NCI-H2107 (cell line): ENCODE results near the gene SLC8A3.
A peak's percentile ranks its signal among the peaks of the same experiment; 100 is the strongest.

ENCODE experiments used
- DNase-seq: peaks from one replicate; lab custom pipeline; 2025; lab: John Stamatoyannopoulos, UW

Gene SLC8A3

GRCh38 chr14:70022771-70023445 lies 165.8 kb downstream of the SLC8A3 start:
- no peak for DNase-seq

- no peak for DNase-seq
Observed at GRCh38 chr14:70021548-70022220, 167.1 kb downstream of the SLC8A3 start.

GRCh38 chr14:70020352-70021170 lies 168.2 kb downstream of the SLC8A3 start:
- no peak for DNase-seq

GRCh38 chr14:70019695-70020094 lies 169.1 kb downstream of the SLC8A3 start:
- DNase-seq, result no peak

- DNase-seq, result no peak
Observed at GRCh38 chr14:70018713-70019211, 170.0 kb downstream of the SLC8A3 start.

- no peak for DNase-seq
Observed at GRCh38 chr14:70018230-70018629, 170.5 kb downstream of the SLC8A3 start.

GRCh38 chr14:70014406-70015095 lies 174.2 kb downstream of the SLC8A3 start:
- no peak for DNase-seq

- no peak for DNase-seq
Observed at GRCh38 chr14:70013271-70013873, 175.4 kb downstream of the SLC8A3 start.

GRCh38 chr14:70011708-70012107 lies 177.0 kb downstream of the SLC8A3 start:
- DNase-seq, result no peak

- peak; percentile 40 for DNase-seq
Observed at GRCh38 chr14:70011098-70011497, 177.7 kb downstream of the SLC8A3 start.

- no peak for DNase-seq
Observed at GRCh38 chr14:70009961-70010360, 178.8 kb downstream of the SLC8A3 start.

- no peak for DNase-seq
Observed at GRCh38 chr14:70008284-70009262, 180.2 kb downstream of the SLC8A3 start.

- no peak for DNase-seq
Observed at GRCh38 chr14:70006699-70007098, 182.1 kb downstream of the SLC8A3 start.

GRCh38 chr14:70005281-70005805 lies 183.4 kb downstream of the SLC8A3 start:
- no peak for DNase-seq

GRCh38 chr14:70004791-70005190 lies 184.0 kb downstream of the SLC8A3 start:
- DNase-seq, result no peak

- DNase-seq, result no peak
Observed at GRCh38 chr14:70002589-70003346, 186.0 kb downstream of the SLC8A3 start.

- DNase-seq, result no peak
Observed at GRCh38 chr14:70000601-70001000, 188.2 kb downstream of the SLC8A3 start.

- DNase-seq, result peak; percentile 84
Observed at GRCh38 chr14:69999261-69999674, 189.5 kb downstream of the SLC8A3 start.

GRCh38 chr14:69997849-69998248 lies 190.9 kb downstream of the SLC8A3 start:
- DNase-seq, result no peak
